Kidney tubule cell (primary cell): Measurements from ENCODE around the gene EXTL1.

Source experiments
- DNase-seq: peaks from one replicate; pipeline ENCODE4 v3.0.0-alpha.2; 2018; ENCODE audit warnings: low spot score

Gene EXTL1

DNA sequence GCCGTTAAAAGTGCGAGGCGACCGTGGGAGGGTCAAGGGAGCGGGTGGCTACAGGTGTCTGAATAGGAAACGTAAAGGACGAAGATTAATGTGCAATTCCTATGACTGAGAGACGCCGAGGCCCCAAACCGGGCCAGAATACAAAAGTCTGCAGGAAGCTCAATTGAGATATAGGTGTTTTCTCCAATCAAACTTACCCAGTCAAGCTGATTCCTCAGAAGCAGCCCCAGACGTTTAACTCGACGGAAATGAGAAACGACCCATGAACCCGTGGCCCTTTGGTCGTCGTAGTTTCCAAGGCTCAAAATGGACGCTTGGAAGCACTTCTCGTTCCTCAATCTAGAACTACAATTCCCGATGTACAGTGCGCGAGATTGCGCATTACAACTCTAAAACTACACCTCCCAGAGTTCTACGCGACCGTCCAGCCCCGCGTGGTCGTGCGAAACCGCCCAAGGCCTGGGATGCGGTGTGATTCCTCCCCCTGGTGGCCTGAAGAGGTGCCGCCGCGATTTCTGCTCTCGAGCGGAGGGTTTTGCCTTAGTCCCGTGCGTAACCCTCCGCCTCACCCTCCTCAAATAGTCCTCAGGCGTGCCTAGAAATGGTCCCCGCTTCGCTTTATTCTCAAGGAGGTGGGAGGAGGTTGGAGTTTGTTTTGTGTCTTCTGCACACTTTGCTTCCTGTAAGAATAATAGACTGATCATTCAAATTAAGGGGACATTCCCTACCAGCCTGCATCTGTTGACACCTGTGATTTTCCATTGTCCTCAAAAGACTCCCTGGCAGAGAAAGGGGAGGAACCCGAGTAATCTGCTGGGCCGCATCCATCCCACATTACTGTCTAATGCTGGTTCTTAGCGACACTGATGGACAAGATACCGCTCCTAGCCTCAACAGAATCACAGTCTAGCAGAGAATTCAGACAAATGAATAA, 23.5 kb upstream of the EXTL1 start, which contains the start of gene PAFAH2:
Gene PAFAH2 (minus strand): TSS at position 236 of the 934 bp plus-strand sequence. CDS start 7,247 bp downstream, outside the sequence.
- DNase-seq = peak; percentile 99

DNA sequence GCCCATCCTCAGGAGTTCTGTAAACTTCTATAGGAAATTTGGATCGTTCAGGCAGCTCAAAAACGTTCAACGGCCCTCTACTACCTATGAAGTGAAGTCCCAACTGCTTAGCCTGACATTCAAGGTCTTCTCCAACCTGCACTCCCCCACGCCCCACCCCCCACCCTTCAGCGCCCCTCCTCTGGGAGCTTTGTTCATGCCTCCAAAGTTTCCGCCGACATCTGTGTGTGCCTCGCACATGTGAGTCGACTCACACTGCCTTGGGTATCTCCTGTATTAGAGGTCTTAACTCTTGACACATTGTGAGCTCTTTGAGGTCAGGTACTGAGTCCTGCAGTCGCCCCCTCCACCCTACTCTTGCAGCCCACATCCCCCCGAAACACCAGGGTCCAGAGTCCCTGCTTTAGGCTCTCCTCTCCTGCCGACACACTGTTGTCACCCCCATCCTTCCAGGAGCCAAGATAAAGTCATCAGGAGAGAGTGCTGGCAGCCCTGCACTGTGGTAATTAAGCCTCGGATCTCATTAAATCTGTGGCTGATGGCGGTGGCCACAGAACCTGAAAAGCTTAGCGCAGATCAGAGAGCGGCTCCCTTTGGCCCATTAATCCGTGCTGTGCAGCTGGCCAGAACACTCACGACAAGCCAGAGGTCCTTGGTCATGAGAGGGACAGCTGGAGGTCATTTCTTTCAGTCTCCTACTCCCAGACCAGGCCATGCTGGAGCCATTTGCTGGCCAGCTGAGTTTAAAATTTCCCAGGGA, 22.4 kb upstream of the EXTL1 start:
- DNase-seq = no peak

DNA sequence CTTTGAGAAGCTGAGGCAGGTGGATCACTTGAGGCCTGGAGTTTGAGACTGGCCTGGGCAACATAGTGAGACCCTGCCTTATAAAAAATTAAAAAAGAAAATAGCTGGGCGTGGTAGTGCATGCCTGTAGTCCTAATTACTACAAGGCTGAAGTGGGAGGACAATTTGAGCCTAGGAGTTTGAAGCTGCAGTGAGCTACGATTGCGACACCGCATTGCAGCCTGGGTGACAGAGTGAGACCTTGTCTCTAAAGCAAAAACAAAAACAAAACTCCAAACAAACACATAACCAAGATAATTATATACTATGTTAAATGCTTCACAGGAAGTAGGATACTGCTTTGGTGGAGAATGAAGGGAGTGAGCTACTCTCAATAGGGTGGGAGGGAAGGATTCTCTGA, 18.3 kb upstream of the EXTL1 start:
- DNase-seq = no peak

DNA sequence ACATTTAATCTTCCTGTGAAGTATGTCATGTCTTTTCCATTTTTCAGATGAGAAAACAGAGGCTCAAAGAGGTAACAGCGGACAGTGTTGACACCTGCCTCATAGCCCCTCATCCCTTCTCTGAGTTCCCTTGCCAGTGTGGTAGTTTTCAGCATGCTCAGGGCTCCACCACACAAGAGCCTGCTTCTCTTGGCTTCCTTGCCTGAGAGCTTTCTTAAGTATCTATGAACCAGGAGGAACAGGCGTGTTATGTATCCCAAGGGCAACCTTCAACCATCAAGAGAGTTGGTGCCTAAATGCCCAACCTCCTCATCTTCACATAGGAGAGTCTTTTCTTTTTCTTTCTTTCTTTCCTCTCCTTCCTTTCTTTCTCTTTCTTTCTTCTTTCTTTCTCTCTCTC, 17.8 kb upstream of the EXTL1 start:
- DNase-seq = no peak

DNA sequence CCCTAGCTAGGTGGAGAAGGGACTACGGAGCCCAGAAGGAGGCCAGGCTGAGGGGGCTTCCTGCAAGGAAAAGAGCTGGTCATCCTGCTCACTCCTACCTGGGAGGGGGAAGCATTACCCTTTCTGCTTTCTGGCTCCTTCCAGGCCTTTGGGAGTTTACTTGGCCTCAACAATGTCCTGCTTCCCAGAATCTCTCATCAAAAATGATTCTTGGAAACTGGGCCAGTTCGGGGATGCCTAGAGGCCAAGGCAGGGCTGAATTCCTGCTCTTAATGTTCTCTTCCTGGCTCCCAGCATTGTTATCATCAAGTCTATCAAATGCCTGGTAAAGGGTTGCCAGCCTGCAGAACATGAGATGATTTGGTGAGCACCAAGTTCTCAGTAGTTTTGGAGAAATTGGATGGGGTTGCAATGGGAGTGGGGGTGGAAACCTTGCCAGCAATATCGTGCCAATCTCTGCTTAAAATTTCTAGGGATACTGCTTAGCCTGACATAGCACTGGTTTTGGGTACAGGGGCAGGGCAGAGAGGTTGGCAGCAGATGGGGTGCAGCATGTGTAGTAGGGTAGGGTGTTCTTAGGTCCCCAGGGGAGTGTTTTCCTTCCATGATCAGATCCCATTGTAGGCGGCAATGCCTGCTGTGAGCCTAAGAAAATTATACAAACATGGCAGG, 16.0 kb upstream of the EXTL1 start:
- DNase-seq = no peak

DNA sequence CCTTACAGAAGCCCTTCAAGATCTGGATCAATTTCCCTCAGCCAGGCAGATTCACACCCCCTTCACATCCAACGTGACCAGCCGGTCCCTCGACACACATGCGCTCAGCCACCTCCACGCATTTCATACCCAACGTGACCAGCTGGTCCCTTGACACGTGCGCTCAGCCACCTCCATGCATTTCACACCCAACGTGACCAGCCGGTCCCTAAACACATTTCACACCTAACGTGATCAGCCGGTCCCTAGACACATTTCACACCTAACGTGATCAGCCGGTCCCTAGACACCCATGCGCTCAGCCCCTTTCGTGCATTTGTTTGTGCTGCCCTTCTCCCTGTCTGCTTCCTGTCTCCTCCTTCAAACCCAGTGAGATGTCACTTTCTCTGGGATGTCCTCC, 14.9 kb upstream of the EXTL1 start:
- DNase-seq = no peak

DNA sequence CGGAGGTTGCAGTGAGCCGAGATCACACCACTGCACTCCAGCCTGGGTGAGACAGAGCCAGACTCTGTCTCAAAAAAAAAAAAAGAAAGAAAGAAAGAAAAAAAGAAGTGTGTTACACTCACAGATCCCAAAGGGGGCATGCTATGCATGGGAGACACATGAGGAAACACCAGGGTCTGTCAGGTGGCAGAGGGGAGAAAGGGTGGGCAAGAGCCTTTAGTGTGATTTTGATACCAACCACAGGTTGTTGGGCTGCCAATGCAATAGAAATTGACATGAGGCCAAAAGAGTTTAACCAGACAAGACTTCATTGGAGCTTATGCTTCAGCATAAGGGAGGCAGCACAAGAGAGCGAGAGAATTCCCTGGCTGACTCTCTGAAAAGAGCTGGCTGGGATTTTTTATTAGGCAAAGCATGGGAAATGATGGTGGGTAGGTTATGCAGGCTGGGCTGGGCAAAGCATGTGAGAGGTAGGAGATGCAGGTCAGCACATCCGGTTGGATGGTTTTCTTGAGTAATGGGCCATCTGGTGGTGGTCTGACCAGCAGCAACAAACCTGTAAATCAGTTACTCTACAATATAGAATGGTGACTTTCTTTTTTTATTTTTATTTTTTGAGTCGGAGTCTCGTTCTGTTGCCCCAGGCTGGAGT, 11.7 kb upstream of the EXTL1 start:
- no peak for DNase-seq

DNA sequence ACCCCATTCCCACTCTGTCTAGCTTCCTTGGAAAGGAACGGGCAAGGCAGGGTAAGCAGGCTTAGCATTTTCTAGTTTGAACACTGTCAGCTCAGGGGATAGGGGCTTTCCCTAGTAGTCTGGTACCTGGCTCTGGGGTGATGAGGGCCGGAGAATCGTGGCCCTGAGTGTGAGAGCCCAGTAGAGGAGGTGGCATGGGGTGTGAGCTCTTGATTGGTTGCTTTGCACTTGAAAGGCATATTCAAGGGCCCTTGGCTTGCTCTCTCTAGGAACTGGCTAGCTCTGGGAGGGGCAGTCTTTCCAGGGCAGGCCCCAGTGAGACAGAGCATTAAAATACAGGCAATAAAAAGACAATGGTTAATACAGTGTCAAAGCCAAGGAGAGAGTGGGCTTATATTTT, 10.8 kb upstream of the EXTL1 start:
- DNase-seq = no peak

DNA sequence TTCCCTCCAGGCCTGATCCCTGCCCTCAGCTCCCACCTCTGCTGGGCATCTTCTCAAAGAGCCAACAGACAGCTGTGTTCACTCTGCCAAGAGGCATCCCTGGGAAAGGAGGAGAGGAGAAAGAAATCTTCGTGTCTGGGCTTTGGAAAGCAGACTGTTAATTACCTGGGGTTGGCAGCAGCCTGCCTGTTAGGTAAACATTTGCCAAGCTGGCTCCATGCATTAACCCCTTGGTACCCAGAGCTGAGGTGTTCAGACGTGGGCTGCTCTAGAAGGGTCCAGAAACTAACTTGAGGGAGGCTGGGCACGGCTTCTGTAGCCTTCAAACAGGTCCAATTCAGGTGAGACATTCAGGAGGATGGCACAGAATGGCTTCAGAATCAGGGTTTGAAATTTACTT, 8.7 kb upstream of the EXTL1 start:
- no peak for DNase-seq

DNA sequence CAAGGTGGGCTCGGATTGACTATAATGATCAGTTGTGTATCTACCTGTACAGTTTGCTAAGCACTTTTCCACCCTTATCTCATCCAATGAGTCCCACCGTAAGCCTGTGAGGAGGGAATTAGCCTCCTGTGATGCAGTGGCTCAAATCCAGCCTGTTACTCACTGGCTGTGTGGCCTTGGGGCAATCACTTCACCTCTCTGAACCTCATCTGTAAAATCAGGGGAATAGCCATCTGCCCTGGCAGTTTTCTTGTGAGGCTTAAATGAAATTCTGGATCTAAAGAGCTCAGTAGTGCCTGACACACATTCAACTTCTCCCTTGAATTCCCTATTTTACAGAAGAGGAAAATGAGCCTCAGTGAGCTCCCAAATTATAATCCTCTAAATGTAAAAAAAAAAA, 7.4 kb upstream of the EXTL1 start:
- no peak for DNase-seq

DNA sequence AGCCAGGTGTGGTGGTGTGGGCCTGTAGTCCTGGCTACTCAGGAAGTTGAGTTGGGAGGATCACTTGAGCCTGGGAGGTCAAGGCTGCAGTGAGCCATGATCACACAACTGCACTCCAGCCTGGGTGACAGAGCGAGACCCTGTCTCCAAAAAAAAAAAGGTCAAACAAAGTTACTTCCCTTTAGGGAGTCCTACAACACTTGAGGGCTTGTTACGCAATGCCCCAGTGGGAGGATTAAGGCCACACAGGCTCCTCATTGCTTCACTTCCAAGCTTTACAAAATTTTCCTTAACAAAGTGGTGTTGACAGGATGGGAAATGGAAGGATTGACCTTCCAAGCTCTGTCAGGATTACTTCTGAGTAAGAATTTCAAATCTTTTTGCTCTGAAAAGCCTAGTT, 6.2 kb upstream of the EXTL1 start:
- no peak for DNase-seq

DNA sequence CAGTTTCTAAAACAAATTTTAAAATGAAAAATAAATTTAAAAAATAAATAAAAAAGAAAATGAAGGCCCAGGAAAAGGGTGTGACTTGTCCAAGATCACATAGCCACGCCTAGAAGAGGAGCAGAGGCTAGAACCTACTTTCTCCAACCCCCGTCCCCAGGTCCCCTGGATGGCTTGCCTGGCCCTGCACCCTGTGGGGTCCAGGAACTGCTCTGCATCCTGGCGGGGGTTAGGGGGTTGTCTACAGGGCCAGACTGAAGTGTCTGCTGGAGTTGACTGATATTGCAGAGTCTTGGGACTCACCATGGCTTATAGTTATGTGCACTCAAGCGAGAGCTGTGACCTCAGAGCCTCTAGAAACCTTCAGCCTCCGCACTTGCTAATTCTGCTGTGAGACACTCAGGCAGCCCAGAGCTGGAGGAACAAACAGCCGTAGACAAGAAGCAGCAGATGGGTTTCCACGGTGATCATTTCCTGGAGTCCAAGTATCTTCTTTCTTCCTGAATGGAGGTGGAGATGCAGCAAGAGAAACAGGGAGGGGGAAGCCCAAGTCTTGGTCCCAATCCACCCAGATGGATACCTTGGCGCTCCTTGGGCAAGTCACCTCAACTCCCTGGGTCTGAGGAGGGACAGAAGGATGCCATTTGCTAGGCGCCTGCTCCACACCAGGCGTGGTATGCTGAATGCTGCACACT, 5.2 kb upstream of the EXTL1 start:
- DNase-seq = peak; percentile 28

DNA sequence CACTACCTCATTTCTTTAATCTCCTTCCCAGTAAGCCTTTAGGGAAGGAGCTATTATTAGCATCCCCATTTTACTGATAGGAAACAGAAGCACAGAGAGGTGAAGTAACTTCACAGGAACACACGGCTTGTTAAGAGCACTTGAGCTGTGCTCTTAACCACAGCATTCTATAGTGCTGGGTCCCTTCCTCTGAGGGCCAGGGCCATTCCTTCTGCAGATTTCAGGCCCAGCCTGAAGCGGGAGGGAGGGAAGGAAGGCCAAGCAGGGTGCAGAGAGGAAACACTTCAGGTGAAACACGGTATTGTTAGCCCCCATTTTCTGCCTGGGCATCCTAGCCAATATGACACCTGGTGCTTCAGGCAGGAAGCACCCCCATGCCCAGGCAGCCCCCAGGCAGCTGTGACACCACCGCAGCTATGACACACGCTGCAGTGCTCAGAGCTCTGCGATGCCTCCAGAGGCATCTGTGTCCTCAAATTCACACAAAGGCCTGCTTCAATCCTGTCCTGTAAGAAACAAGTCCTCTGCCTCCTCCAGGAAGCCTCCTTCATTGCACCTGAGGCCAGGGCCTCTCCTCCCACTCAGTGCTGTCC, 4.5 kb upstream of the EXTL1 start:
- DNase-seq = no peak

DNA sequence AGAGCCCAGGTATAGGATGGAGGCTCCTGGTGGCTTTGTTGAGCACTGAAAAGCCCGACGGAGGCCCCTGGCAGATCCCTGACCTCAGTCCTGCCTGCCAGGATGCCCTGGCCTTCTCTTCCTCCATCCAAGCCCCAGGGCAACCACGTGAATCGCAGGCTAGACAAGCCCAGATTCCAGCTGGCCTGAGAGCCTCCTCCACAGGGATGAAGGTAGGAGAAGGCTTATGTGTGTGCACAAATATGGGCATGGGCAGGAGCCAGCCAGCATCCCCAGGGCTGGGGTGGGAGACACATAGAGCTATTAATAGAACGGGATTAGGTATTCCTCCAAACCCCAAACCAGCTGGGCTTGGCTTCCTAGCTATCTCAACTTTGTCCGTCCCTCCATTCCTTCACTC, 4.0 kb upstream of the EXTL1 start:
- DNase-seq = no peak

DNA sequence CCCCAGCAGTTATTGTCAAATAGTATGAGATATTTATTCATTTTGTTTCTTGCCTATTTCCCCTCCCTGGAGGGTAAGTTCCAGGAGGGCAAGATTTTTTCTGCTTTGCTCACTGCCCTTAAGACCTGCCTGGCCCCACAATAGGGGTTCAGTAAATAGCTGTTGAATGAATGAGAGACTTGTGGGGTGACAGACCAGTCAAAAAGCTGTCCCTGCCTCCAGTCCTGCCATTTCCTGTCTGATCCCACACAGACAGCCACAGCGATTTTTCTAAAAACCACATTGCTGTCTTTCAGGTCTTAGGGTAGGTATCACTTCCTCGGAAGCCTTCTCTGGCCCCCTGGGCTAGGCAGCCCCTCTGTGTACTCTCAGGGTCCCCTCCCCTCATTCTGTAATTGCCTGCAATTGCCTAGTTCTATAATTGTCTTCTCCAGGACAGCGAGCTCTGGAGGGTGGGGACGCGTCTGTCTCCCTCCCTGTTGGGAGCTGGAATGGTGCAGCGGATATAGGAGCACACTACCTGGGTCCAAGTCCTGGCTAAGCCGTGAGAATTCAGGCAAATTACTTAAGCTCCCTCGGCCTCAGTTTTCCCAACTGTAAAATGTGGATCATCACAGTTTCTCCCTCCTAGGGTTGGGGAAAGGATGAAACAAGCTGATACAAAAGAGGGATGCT, 1.8 kb upstream of the EXTL1 start:
- peak; percentile 26 for DNase-seq

DNA sequence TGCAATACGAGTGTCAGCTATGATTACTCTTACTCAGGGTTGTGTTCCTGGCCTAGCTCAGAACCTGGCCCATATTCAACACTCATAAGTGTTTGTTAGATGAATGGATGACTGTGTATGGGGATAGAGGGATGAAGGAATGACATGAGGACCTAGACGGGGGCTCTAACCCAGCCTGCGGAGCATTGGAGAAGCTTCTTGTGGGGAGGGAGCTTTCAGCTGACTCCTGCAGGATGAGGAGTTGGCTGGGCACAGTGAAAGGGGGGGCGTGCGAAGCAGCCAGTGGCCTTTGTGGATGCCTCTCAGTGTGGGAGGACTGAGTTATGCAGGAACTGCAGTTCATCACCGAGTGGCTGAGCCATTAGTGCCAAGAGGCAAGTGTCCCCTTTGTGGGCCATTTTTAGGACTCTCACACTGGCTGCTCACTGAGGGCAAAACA, 1.2 kb upstream of the EXTL1 start:
- no peak for DNase-seq

DNA sequence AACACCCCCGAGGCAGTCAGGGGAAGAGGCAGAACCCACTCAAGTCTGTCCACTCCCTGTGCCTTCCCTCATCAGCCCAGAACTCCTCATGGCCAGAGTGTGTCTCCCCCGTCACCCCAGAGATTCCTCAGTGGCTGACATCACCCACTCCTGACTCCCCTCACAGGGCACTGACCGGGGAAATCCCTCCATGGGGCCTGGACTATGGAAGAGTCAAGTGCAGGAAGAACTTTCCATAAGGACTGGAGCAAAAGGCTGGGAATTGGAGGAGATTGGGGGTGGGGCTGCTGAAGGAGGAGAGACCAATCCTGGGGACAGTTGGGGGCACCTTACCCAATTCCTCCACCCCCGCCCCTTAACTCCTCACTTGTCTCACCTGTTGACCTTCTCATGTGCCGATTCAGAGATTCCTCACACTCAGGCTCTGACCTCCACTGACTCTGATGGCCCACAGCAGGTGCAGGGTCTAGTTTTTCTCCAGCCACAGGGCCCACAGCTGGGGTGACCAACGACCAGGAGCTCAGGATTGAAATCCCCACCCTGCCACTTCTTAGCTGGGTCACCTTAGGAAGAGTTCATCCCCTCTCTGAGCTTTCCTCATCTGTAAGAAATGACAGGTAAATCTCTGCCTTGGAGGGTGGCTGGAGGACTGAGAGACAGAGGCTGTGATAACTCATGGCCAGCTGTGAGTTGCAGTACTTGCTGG, 481 bp upstream of the EXTL1 start:
- DNase-seq = peak; percentile 33

DNA sequence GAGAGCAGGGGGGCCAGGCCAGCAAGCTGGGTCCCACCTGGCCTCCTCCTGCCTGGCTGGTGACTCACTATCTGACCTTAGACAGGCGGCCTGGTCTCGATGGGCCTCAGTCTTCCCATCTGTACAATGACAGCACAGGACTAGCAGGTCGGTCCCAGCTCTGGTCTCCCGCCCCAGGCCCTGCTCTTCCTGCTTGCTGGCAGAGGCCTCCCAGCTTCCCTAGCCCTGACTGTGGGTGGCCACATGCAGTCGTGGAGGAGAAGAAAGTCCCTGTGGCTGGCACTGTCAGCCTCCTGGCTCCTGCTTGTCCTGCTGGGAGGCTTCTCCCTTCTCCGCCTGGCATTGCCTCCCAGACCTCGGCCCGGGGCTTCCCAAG, 817 bp downstream of the EXTL1 start:
- DNase-seq = no peak

DNA sequence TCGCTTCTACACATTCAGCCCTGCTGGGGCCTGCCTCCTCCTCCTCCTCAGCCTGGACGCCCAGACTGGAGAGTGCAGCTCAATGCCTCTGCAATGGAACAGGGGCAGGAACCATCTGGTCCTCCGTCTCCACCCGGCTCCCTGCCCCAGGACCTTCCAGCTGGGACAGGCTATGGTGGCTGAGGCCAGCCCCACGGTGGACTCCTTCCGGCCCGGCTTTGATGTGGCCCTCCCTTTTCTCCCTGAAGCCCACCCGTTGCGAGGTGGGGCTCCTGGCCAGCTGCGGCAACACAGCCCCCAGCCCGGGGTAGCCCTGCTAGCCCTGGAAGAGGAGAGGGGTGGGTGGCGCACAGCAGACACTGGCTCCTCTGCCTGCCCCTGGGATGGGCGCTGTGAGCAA, 1.4 kb downstream of the EXTL1 start:
- DNase-seq = no peak

DNA sequence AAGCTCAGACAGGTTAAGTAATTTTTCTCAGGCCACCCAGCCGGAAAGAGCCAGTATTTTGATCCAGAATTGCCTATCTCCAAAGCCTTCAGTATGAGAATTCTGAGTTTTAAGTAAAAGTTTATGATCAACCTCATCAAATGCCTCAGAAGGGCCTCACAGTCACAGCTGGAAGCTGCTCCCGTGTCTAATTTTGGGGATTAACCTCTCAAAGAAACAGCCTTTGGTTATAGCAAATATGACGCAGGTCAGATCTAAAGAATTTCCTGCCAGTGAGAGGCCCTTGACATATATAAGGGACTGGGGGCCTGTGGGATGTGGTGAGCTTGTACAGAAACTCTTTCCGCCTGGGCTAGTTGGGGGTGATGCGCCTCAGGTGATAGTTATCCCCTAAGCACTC, 2.3 kb downstream of the EXTL1 start:
- no peak for DNase-seq
